TTC549 (cell line): ENCODE data around the gene NUMB.

Experiments
- FAIRE-seq: peaks from 2 replicates; lab custom pipeline; 2012; peaks lifted over from hg19 to GRCh38; lab: Jason Lieb, UNC

Gene NUMB

GRCh38 chr14:73260574-73260973 is 197.8 kb downstream of the NUMB start:
- FAIRE-seq: no peak

DNA sequence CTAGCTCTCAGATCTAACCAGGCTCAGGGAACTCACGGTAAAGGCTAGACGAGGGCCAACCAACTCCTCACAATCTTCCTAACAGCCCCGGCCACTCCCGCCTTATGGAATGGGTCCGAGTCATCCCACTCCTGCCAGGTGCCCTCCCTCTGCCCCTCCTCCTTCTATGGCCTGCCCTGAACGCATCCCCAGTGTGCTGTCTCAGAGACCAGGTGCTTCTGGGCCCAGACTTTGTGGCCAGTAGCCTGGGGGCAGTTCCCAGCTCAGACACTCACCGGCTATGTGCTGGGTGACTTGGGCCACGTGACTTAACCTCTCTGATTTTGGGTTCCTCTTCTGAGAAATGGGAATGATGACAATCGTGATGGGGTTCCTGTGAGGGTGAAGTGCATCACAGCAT is 198.5 kb downstream of the NUMB start:
- no peak for FAIRE-seq

DNA sequence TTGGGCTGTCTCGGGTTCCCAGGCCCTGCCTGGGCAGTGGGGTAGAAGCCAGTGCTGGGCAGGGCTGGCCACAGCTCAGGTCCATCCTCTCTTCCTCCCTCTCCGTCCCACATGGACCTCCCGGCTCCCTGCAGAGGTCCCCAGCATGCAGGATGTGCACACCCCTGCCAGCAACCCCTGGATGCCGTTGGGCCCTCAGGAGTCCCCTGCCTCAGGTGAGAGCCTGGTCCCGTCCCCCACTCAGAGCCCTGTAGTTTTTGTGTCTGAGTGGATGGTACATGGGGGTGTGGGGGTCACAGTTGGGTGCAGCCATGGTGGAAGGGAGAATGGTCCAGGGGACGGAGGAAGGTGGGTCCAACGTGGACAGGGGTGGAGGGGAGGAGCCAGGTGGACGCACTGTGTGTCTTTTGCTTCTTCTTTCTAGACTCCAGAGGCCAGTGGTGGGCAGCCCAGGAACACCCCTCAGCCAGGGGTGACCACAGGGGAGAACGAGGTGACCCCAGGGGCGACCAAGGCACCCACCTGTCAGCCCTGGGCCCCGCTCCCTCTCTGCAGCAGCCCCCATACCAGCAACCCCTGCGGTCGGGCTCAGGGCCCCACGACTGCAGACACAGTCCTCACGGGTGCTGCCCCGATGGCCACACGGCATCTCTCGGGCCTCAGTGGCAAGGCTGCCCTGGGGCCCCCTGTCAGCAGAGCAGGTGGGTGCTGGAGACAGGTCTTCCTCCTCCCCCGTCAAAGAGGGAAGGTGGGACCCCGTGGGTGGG is 199.3 kb downstream of the NUMB start:
- FAIRE-seq: no peak

DNA sequence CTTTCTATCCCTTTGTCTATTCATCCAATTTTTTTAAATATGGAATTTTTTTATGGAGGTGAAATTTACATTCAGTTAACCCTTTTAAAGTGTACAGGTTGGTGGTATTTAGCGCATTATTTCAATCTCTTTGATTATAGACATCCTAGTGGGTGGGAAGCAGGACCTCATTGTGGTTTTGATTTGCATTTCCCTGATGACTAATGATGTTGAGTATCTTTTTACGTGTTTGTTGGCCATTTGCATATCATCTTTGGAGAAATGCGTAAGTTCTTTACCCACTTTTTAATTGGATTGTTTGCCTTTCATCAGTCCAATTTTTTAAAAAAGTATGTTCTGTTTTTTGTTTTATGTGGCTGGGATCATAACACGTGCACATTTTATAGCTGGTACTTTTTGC is 200.3 kb downstream of the NUMB start:
- no peak for FAIRE-seq

DNA sequence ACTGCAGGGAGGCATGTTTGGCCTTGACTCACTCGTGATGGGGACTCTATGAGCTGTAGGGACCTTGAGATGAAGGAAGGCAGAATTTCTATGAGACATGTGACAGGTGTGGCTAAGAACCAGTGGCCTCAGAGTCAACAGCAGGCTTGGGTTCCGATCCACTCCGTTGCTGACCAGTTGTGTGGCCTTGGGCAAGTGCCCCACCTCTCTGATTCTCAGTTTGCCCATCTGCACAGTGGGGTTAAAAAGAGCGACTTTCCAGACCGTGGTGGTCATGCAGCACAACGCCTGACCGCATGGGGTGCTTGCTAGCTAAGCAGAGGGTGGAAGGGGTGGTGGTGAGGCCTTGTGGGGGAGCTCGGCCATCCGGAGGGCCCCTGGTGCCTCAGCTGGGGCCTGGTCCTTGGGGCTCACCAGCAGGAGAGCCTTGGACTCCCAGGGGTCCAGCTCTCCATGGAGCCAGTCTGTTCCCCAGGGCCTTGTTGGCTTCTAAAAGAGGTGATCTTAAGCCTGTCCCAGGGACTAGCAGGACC is 202.6 kb downstream of the NUMB start:
- FAIRE-seq: no peak

- no peak for FAIRE-seq
Observed at GRCh38 chr14:73255005-73255400, 203.3 kb downstream of the NUMB start.

DNA sequence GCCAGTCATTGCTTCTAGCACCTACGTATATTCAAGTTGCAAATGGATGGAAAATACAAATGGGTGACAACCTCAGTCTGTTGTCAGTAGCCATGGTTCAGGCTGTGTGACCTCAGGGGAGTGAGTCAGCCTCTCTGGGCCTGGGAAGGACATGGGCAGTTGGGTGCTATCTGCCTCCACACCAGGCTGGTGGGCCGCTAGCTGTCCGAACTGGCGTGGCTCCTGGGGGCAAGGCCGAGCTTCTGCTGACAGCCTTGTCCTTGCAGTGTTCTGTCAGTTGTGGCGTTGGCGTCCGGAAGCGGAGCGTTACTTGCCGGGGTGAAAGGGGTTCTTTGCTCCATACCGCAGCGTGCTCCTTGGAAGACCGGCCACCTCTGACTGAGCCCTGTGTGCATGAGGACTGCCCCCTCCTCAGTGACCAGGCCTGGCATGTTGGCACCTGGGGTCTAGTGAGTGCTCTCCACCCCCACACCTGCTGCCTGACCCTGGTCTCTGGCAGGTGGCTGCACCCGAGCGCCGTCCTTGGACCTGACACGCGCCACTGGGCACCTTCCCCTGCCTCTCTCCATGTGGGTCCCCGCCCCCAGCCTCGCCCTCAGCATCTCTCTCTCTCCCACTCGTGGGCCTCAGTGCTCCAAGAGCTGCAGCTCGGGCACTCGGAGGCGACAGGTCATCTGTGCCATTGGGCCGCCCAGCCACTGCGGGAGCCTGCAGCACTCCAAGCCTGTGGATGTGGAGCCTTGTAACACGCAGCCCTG is 203.9 kb downstream of the NUMB start:
- FAIRE-seq: no peak

GRCh38 chr14:73253721-73254120 is 204.6 kb downstream of the NUMB start:
- FAIRE-seq: no peak

GRCh38 chr14:73253323-73253610 is 205.1 kb downstream of the NUMB start:
- FAIRE-seq: no peak

DNA sequence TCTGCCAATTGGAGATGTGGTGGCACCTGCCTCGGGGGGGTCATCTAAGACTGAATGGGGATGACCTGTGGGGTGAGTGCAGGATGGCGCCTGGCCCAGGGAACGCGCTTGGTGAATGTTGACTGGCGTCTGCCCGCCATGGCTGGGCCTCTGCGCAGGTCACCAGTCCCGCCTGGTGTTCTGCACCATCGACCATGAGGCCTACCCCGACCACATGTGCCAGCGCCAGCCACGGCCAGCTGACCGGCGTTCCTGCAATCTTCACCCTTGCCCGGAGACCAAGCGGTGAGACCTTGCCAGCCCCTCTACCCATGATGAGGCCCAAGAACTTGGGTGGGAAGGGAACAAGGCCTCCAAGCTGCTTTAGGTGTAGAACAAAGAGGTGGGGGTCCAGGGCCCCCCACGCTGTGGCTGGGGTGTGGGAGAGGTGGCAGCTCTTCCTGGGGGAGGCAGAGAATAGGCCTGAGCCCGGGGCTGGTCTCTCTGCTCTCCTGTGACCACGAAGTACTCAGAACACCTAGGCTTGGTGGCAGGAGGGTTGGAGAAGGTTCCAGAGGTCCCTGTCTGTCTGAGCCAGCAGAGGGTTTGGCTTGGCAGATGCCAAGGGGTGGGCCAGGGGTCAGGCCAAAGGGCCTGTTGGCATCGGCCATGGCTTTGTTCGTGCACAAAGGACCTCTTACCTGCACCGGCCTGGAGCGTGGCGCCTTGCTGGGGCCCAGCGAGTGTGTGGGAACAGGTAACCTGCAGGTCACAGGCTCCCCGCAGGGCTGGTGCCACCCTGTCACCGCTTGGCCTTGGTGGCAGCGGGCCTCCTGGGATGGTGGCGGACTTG is 205.6 kb downstream of the NUMB start:
- no peak for FAIRE-seq

- no peak for FAIRE-seq
Observed at GRCh38 chr14:73251516-73252215, 206.7 kb downstream of the NUMB start.

GRCh38 chr14:73250781-73251500 is 207.4 kb downstream of the NUMB start:
- FAIRE-seq: no peak

- no peak for FAIRE-seq
Observed at GRCh38 chr14:73250317-73250713, 208.0 kb downstream of the NUMB start.

GRCh38 chr14:73249564-73250316 is 208.6 kb downstream of the NUMB start:
- no peak for FAIRE-seq

GRCh38 chr14:73249108-73249507 is 209.2 kb downstream of the NUMB start:
- no peak for FAIRE-seq

DNA sequence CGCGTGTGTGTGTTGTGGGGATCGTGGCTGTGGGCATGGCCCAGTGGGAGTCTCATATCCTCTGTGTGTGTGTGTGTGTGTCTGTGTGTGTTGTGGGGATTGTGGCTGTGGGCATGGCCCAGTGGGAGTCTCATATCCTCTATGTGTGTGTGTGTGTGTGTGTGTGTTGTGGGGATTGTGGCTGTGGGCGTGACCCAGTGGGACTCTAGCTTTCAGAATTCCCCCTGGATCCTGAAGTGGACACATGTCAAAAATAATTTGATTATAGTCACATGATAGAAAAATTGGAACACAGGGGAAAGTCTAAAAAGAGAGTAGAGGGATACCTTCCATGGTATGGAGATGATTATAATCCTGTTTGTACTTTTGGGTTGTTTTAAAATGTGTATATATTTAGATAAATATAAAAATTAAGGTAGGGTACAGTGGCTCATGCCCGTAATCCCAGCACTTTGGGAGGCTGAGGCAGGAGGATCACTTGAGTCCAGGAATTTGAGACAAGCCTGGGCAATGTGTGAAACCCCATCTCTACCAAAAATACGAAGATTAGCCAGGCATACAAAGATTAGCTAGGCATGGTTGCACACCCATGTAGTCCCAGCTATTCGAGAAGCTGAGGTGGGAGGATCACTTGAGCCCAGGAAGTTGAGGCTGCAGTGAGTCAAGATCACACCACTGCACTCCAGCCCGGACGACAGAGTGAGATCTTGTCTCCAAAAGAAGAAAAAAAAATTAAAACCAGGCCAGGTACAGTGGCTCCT is 210.1 kb downstream of the NUMB start:
- FAIRE-seq: no peak

DNA sequence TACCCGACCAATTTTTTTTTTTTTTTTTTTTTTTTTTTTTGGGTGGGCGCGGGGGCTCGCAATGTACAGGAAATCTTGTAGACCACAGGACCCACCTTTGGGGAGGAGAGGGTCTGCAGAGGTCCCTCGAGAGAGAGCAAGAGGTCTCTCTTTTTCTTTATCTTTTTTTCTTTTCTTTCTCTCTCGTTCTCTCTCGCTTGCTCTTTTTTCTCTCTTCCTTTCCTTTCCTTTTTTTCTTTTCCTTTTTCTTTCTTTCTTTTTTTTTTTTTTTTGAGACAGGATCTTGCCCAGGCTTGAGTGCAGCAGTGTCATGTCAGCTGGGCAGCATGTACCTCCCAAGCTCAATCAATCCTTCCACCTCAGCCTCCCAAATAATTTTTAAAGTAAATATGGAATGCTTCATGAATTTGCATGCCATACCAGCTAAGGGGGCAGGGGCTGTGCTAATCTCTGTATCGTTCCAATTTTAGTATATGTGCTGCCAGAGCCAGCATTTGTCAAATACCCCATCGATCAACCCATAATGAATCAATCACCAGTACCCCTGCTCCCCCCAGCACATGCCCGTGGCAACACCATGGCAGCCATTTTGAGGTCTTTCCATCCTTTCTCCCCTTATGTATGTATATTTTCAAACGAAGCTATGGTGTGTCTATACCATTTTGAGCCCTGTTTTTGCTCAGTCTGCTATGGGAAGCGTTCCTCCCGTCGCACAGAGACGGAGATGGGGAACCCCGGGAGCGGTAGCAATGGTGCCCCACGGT is 211.8 kb downstream of the NUMB start:
- no peak for FAIRE-seq

DNA sequence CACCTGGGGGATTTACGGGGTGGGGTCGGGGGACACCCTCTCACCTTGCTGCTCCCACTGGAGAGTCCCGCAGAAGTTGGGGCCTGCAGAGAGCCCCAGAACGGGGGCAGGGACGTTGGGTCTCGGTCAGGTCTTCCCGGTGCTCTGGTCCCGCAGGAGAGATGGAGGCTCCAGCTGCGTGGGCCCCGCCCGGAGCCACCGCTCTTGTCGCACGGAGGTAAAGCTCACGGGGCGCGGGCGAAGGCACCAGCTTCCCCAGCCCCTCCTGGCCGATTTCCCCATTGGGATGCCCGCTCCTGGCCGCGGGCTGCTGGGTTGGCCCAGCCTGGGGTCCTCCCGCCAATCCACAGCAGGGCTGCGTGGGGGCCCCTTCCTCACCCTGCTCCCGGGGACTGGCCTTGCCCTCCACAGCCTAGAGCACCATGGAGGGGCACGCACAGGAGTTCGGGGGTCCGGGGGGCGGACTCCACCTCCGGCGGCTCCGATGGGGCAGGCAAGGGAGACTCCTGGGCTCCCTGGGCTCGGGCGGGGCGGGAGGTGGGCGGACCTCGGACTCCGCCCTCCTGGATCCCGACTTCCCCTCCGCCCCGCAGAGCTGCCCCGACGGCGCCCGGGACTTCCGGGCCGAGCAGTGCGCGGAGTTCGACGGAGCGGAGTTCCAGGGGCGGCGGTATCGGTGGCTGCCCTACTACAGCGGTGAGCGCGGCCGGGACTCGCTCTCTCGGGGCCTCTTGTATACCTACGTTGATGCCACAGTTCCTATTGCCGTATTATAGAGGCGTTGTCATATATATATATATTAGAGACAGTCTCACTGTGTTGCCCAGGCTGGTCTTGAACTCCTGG is 212.6 kb downstream of the NUMB start:
- FAIRE-seq: no peak
